ENCODE measurements around the gene TEX47. TPM values are rescaled to one million over a fixed set of nuclear protein-coding genes. Genes with fewer than 3 reads are reported as not detected.
A peak's percentile ranks its signal among the peaks of the same experiment; 100 is the strongest.

Gene TEX47
- total RNA-seq, 1 donor from 2014 or later = not detected

DNA sequence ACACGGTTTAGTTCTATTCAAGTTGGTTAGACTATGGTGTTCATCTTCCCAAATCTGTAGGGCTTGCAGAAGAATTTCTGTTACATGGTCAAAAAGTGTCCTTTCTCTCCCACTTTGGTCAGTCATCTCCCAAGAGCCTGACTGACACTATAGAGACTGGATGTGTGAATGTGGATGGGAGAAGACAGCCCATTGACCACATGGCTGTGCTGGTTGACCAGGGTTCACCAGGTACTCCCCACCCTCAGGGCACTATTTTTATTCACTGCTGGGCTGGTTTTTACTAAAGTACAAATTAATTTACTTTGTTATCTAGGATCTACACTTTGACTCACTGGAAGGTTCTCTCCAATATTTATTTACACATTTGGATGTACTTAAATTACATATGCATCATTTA is 33.8 kb downstream of the TEX47 start:
- H3K27ac Mint-ChIP-seq (ENCODE audit: unreplicated experiment) = no peak overlapping the region
- H3K36me3 Mint-ChIP-seq (ENCODE audit: unreplicated experiment) = no peaks in the 10 kb centered on the region
- peaks cover 7% of the 10 kb centered on the region for H3K4me1 Mint-ChIP-seq (ENCODE audit: unreplicated experiment)
- peaks cover 53% of the 10 kb centered on the region for H3K27me3 Mint-ChIP-seq (ENCODE audit: unreplicated experiment)
- TF ChIP-seq, protein P1, sequence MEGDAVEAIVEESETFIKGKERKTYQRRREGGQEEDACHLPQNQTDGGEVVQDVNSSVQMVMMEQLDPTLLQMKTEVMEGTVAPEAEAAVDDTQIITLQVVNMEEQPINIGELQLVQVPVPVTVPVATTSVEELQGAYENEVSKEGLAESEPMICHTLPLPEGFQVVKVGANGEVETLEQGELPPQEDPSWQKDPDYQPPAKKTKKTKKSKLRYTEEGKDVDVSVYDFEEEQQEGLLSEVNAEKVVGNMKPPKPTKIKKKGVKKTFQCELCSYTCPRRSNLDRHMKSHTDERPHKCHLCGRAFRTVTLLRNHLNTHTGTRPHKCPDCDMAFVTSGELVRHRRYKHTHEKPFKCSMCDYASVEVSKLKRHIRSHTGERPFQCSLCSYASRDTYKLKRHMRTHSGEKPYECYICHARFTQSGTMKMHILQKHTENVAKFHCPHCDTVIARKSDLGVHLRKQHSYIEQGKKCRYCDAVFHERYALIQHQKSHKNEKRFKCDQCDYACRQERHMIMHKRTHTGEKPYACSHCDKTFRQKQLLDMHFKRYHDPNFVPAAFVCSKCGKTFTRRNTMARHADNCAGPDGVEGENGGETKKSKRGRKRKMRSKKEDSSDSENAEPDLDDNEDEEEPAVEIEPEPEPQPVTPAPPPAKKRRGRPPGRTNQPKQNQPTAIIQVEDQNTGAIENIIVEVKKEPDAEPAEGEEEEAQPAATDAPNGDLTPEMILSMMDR (IDR thresholded peaks at IDR 0.05) = no peak
- no peaks in the 10 kb centered on the region for H3K9me3 Mint-ChIP-seq (ENCODE audit: unreplicated experiment)
- no peak overlapping the region for H3K4me3 Mint-ChIP-seq (ENCODE audit: unreplicated experiment)
- DNase-seq (ENCODE audit: extremely low spot score, unreplicated experiment) = no peak

DNA sequence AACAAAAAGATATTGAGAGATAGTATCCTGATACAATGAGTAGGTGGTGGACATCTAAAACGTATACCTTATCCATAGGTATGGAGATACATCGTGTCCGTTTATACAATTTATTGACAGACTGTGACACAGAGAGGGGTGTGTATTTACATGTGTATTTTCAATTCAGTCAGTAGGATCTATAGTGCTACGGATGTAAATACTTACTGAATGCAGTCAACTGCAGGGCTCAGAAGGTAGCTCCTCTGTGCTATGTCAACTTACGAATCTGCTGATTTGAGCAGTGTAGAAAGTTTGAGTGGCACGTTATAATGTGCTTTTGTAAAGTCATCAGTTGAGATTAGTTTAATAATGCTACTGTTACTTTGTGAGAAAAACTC is 35.4 kb downstream of the TEX47 start:
- Mint-ChIP-seq H3K9me3 (ENCODE audit: unreplicated experiment) (no peaks in the 10 kb centered on the region), H3K4me1 (ENCODE audit: unreplicated experiment) (peaks cover 7% of the 10 kb centered on the region), H3K27me3 (ENCODE audit: unreplicated experiment) (peaks cover 63% of the 10 kb centered on the region), H3K4me3 (ENCODE audit: unreplicated experiment) (peak overlapping the region; percentile 28), H3K27ac (ENCODE audit: unreplicated experiment) (no peak overlapping the region), H3K36me3 (ENCODE audit: unreplicated experiment) (no peaks in the 10 kb centered on the region)
- TF ChIP-seq, protein P1 (IDR thresholded peaks at IDR 0.05) = no peak
- no peak for DNase-seq (ENCODE audit: extremely low spot score, unreplicated experiment)

DNA sequence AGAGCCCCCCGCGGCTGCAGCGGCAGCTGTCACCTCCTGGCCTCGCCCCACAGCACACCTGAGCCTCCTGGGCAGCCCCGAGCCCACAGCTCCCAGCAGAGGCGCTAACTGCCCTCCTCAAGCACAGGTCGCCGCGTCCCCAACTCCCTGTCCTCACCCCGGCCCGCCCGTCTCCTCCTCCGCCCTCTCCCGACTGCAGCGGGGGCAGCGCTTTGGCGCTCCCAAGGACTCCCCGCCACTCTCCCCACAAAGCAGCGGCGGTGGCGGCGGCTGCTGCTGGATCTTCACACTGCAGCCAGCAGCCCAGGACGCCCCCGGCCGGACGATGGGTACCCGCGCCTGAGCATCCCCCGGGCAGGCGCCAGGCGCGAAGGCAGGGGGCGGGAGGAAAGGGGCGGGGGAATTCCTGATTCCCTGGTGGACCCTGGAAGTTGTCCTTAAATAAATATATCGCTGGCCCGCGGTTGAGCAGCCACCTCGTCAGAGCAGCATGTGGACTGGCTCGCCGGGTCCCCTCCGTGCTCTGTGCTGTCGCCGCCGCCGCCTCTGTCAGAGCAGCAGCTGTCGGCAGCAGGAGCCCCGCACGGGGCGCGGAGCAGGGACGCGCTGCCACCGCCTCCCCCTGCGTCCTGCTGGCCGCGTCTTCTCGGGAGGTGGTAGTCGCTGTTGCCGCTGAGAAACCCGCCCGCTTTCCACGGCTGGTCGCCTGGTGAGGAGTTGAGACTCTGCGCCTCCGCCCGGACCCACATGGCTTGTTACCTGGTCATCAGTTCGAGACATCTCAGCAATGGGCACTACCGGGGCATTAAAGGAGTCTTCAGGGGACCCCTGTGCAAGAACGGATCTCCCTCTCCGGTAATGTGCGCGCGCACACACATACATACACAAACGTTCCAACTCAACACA is 36.1 kb downstream of the TEX47 start, which contains the start of gene ZNF804B:
TSS of gene ZNF804B (plus strand) at position 471 of the 906 bp plus-strand sequence. CDS start at position 748, 277 bp downstream.
- peaks cover 7% of the 10 kb centered on the region for H3K4me1 Mint-ChIP-seq (ENCODE audit: unreplicated experiment)
- H3K4me3 Mint-ChIP-seq (ENCODE audit: unreplicated experiment) = peak within 1 kb of the TSS; percentile 51
- no peak within 1 kb of the TSS for H3K27ac Mint-ChIP-seq (ENCODE audit: unreplicated experiment)
- H3K9me3 Mint-ChIP-seq (ENCODE audit: unreplicated experiment) = no peaks in the 10 kb centered on the region
- no peaks in the 10 kb centered on the region for H3K36me3 Mint-ChIP-seq (ENCODE audit: unreplicated experiment)
- TF ChIP-seq, protein P1 (IDR thresholded peaks at IDR 0.05) = no peak
- H3K27me3 Mint-ChIP-seq (ENCODE audit: unreplicated experiment) = peaks cover 61% of the 10 kb centered on the region
- DNase-seq (ENCODE audit: extremely low spot score, unreplicated experiment) = no peak

DNA sequence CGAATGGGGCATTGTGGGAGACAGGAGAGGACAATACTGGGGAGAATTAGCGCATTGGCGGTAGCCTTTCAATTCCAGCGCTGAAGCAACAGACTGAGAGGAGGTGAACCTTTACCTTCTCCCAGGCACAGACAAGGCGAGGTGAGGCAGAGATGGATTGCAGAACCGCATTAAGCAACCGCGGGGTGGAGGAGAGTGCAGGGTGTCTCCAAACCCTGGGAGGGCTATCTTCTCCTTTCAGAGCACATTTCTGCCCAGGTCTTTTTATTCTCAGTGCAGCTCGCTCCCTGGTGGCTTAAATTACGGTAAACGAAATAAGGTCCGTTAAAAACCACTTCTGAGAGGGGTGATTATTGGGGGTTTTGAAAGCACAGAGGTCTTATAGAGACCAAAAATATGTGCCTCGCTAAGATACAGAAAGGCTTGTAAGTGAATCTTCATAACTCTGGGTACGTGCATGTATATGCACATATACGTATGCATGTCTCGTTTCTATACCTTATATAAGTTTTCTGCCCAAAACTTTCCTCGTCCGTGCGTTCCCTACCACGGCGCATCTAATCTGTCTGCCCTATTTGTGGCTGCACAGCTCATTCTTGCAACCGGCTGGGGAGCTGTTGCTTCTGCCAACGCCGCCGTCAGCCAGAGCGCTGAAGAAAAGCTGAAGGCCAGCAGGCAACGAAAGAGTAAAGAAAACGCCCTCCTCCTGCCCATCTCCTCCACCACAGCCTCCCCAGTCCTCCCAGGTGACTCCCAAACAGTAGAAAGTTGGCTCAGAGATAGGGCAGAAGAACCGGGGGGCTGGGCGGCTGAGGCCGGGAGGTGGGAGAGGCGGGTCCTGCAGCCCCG is 36.9 kb downstream of the TEX47 start:
- peak overlapping the region; percentile 51 for H3K4me3 Mint-ChIP-seq (ENCODE audit: unreplicated experiment)
- H3K27me3 Mint-ChIP-seq (ENCODE audit: unreplicated experiment) = peaks cover 61% of the 10 kb centered on the region
- no peak for DNase-seq (ENCODE audit: extremely low spot score, unreplicated experiment)

More for the DNA sequence above, 36.9 kb downstream of the TEX47 start:
- TF ChIP-seq, protein P1 (IDR thresholded peaks at IDR 0.05) = no peak
- H3K27ac Mint-ChIP-seq (ENCODE audit: unreplicated experiment) = no peak overlapping the region
- no peaks in the 10 kb centered on the region for H3K9me3 Mint-ChIP-seq (ENCODE audit: unreplicated experiment)
- peaks cover 7% of the 10 kb centered on the region for H3K4me1 Mint-ChIP-seq (ENCODE audit: unreplicated experiment)
- no peaks in the 10 kb centered on the region for H3K36me3 Mint-ChIP-seq (ENCODE audit: unreplicated experiment)

All from osteocyte (in vitro differentiated cells).